ENCODE data around the gene CBLC. TPM values are rescaled to one million over a fixed set of nuclear protein-coding genes. Genes with fewer than 3 reads are reported as not detected.

CBLC gene
- total RNA-seq, 2 donors from 2014 or later, result 30.1 to 33.6 TPM

DNA sequence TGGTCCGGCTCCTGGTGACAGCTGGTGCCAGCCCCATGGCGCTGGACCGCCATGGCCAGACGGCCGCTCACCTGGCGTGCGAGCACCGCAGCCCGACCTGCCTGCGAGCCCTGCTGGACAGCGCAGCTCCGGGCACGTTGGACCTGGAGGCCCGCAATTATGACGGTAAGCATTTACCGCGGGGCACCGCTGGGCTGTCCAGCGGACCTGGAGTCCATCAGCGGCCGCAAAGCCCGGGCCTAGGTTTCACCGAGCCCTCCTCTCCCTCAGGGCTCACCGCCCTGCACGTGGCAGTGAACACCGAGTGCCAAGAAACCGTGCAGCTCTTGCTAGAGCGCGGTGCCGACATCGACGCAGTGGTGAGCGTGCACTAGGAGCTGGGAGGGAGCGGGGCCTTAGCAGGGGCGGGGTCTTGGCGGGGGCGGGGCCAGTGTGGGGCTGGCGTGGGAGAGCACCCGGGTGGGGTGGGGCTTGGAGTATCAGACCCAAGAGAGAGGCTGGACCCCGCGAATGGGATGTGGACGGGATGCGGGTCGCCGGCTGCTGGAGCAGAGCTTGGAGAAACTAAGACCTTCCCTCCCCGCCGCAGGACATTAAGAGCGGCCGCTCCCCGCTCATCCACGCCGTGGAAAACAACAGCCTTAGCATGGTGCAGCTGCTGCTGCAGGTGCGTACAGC is 20.5 kb upstream of the CBLC start:
- TF ChIP-seq, protein P1, sequence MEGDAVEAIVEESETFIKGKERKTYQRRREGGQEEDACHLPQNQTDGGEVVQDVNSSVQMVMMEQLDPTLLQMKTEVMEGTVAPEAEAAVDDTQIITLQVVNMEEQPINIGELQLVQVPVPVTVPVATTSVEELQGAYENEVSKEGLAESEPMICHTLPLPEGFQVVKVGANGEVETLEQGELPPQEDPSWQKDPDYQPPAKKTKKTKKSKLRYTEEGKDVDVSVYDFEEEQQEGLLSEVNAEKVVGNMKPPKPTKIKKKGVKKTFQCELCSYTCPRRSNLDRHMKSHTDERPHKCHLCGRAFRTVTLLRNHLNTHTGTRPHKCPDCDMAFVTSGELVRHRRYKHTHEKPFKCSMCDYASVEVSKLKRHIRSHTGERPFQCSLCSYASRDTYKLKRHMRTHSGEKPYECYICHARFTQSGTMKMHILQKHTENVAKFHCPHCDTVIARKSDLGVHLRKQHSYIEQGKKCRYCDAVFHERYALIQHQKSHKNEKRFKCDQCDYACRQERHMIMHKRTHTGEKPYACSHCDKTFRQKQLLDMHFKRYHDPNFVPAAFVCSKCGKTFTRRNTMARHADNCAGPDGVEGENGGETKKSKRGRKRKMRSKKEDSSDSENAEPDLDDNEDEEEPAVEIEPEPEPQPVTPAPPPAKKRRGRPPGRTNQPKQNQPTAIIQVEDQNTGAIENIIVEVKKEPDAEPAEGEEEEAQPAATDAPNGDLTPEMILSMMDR (IDR thresholded peaks at IDR 0.05), result no peak
- TF ChIP-seq POLR2AphosphoS5 (IDR thresholded peaks at IDR 0.05) (peak; percentile 6), POLR2A (IDR thresholded peaks at IDR 0.05) (no peak)
- H3K27ac ChIP-seq, result peak overlapping the region; percentile 46 to 96
- intact Hi-C loops (cut with DNase I), result no loop called here
- H3K9me3 ChIP-seq, result no peaks in the 10 kb centered on the region
- DNase-seq (ENCODE audit: low spot score), result no peak
- H3K36me3 ChIP-seq, result peaks cover 0 to 3% of the 10 kb centered on the region in 2 donors
- H3K4me1 ChIP-seq (replicated peaks), result peaks cover 35% of the 10 kb centered on the region
- 54% methylated on average over 44 of the region's 53 CpGs for WGBS
- peak overlapping the region; percentile 23 to 25 for H3K4me3 ChIP-seq
- H3K27me3 ChIP-seq (replicated peaks; ENCODE audit: insufficient read depth), result no peaks in the 10 kb centered on the region

DNA sequence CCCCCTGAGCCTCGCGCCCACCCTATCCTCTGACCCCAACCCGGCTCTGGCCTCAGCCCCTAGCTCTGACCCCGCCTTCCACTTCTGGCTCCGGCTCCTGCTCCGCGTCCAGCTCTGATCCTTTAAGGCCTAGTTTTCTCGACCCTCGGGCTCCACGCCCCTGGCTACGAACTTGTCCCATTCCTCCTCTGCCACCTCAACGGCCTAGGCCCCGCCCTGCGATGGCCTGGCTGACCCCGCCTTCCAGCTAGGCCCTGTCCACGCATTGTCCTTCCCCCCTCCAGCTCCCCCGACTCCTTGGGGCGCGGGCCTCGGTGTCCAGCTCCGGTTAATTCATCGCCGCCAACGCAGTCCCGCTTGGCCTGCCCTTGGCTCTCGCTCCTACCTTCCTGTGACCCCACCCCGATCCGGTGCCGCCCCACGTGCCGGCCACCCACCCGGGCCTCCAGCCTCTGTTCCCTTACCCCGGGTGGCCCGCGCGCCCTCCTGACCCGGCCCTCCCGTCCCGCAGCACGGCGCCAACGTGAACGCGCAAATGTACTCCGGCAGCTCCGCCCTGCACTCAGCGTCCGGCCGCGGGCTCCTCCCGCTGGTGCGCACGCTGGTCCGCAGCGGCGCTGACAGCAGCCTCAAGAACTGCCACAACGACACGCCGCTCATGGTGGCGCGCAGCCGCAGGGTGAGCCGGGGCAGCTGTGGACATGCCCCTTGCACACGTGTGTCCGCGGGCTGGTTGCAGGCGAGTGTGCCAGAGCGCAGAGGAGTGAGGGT is 19.8 kb upstream of the CBLC start:
- H3K4me1 ChIP-seq (replicated peaks), result peaks cover 31% of the 10 kb centered on the region
- no peak for DNase-seq (ENCODE audit: low spot score)
- 26% methylated on average over 68 of the region's 68 CpGs for WGBS
- peak overlapping the region; percentile 23 to 25 for H3K4me3 ChIP-seq
- no peak for TF ChIP-seq POLR2AphosphoS5 (IDR thresholded peaks at IDR 0.05)
- TF ChIP-seq, protein P1 (IDR thresholded peaks at IDR 0.05), result peak in 3 of 4 experiments; percentile 23 to 41 (median 36)
- H3K9me3 ChIP-seq, result no peaks in the 10 kb centered on the region
- H3K36me3 ChIP-seq, result peaks cover 0 to 3% of the 10 kb centered on the region in 2 donors
- intact Hi-C loops (cut with DNase I), result loop anchor here (1.0 kb wide), 1 partner anchor 34 kb away; no protein-coding TSS in a partner anchor
- H3K27ac ChIP-seq, result peak overlapping the region; percentile 46 to 96
- no peaks in the 10 kb centered on the region for H3K27me3 ChIP-seq (replicated peaks; ENCODE audit: insufficient read depth)

DNA sequence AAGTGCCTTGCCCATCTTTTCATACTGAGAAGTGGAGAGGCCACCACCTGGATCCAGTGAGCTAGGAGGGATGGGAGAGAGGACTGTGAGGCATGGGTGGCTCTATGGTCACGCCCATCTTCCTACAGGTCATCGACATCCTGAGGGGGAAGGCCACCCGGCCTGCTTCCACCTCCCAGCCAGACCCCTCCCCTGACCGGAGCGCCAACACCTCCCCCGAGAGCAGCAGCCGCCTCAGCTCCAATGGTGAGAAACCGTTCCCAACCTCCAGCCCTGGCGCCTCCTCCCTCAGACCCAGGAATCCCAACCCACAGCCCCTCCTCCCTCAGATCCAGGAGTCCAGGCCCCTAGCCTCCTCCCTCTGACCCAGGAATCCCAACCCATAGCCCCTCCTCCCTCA is 19.1 kb upstream of the CBLC start:
- intact Hi-C loops (cut with DNase I), result loop anchor here (1.0 kb wide), 1 partner anchor 34 kb away; no protein-coding TSS in a partner anchor
- no peak overlapping the region for H3K4me3 ChIP-seq
- no peak for DNase-seq (ENCODE audit: low spot score)

DNA sequence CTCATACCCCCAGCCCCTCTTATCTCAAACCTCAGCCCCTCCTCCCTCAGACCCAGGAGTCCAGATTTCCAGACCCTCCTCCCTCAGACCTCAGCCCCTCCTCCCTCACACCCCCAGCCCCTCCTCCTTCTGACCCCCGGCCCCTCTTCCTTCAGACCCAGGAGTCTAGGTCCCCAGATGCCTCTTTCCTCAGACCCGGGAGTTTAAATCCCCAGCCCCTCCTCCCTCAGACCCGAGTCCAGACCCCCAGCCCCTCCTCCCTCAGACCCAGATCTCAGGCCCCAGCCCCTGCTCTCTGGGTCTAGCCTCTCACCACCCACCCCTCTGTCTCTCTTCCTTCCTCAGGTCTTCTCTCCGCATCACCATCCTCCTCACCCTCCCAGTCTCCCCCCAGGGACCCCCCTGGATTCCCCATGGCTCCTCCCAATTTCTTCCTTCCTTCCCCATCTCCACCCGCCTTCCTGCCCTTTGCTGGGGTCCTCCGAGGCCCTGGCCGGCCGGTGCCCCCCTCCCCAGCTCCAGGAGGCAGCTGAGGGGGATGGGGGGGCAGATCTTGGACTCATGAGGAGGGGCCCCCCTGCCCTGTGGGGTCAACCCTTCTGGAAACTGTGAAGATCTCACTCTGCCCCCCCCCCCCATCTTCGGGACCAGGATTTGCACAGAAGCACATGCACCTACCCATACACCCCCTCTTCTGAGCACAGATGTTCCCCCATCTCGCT is 18.4 kb upstream of the CBLC start:
- Histone ChIP-seq H3K4me3 (no peak overlapping the region), H3K9me3 (no peaks in the 10 kb centered on the region), H3K4me1 (replicated peaks) (peaks cover 29% of the 10 kb centered on the region), H3K27ac (peak overlapping the region in 1 of 2 donors; percentile 96), H3K27me3 (replicated peaks; ENCODE audit: insufficient read depth) (no peaks in the 10 kb centered on the region), H3K36me3 (peaks cover 0 to 3% of the 10 kb centered on the region in 2 donors)
- DNase-seq (ENCODE audit: low spot score), result no peak
- TF ChIP-seq, protein P1 (IDR thresholded peaks at IDR 0.05), result no peak
- no peak for TF ChIP-seq POLR2AphosphoS5 (IDR thresholded peaks at IDR 0.05)
- no peak for TF ChIP-seq POLR2A (IDR thresholded peaks at IDR 0.05)
- 77% methylated on average over 10 of the region's 10 CpGs for WGBS
- intact Hi-C loops (cut with DNase I), result no loop called here

More for the DNA sequence above, 19.1 kb upstream of the CBLC start:
- TF ChIP-seq POLR2AphosphoS5 (IDR thresholded peaks at IDR 0.05), result no peak
- TF ChIP-seq, protein P1 (IDR thresholded peaks at IDR 0.05), result no peak
- TF ChIP-seq POLR2A (IDR thresholded peaks at IDR 0.05), result no peak
- peak overlapping the region; percentile 46 to 96 for H3K27ac ChIP-seq
- peaks cover 0 to 3% of the 10 kb centered on the region in 2 donors for H3K36me3 ChIP-seq
- 65% methylated on average over 9 of the region's 9 CpGs for WGBS
- no peaks in the 10 kb centered on the region for H3K9me3 ChIP-seq
- H3K27me3 ChIP-seq (replicated peaks; ENCODE audit: insufficient read depth), result no peaks in the 10 kb centered on the region
- peaks cover 29% of the 10 kb centered on the region for H3K4me1 ChIP-seq (replicated peaks)
